Left ventricle myocardium inferior (tissue), 1 donor: ENCODE results near the gene CFAP141. TPM values are rescaled to one million over a fixed set of nuclear protein-coding genes. Genes with fewer than 3 reads are reported as not detected.

Experiments
- DNase-seq: peaks from one replicate; pipeline ENCODE4 v3.0.0-alpha.2; 2020
- H3K27ac ChIP-seq: fragments of 200-600 bp; replicated peaks from 2 replicates; pipeline ENCODE4 v1.8.0; 2021
- H3K27me3 ChIP-seq: fragments of 200-600 bp; 2 replicates; pipeline ENCODE4 v1.8.0; 2021; ENCODE audit warnings: low read depth
- H3K36me3 ChIP-seq: fragments of 200-600 bp; 2 replicates; pipeline ENCODE4 v1.8.0; 2021
- H3K4me1 ChIP-seq: fragments of 200-600 bp; 2 replicates; pipeline ENCODE4 v1.8.0; 2021
- H3K4me3 ChIP-seq: fragments of 200-600 bp; 2 replicates; pipeline ENCODE4 v1.8.0; 2021; ENCODE audit warnings: mild to moderate bottlenecking, moderate library complexity
- H3K9me3 ChIP-seq: fragments of 200-600 bp; replicated peaks from 2 replicates; pipeline ENCODE4 v1.8.0; 2021
- intact Hi-C: fragments of 100-400 bp; cut with micrococcal nuclease; formaldehyde crosslinking; loops from one replicate; pipeline ENCODE4 v1.11.0; 2022
- total RNA-seq: library from RNA; stranded (reverse); fragmentation: NEBNext Ultra II Directional; extraction: Animal tissue kit (Norgen Biotek cat#: 25700); gene quantifications from one replicate; pipeline ENCODE4 v1.2.1, GENCODE V29; 2021
- TF ChIP-seq, protein P1 (sequence below): fragments of 200-600 bp; IDR thresholded peaks from 2 replicates; pipeline ENCODE4 v1.8.0; 2021; ENCODE audit warnings: antibody characterized with exemption, mild to moderate bottlenecking, borderline replicate concordance
- donor health status: DM: no; HTN: yes; CAD: no; lungs with severe emphysema.

CFAP141 gene
- total RNA-seq, 1 donor from 2014 or later = not detected

DNA sequence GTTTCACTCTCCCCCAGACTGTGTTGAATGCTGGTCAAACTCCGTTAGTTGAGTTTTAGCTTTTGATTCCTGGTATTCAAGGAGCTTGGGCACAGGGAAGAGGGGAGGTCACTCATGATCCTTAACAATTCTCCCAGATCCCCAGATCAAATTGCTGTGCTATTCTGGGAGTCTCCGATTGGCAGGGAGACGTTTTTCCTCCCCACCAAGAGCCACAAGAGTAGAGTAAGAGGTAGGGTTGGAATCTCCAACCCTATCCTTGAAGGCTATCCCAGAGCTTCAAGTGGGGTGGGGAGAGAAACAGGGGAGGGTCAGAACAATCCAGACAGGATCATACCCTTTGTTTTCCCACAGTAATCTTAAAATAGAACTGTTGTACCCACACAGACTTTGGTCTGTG lies 13.7 kb downstream of the CFAP141 start:
- H3K4me3 ChIP-seq = no peak overlapping the region
- no peaks in the 10 kb centered on the region for H3K27me3 ChIP-seq
- DNase-seq = no peak
- no peak overlapping the region for H3K27ac ChIP-seq
- intact Hi-C loops = no loop called here
- TF ChIP-seq, protein P1, sequence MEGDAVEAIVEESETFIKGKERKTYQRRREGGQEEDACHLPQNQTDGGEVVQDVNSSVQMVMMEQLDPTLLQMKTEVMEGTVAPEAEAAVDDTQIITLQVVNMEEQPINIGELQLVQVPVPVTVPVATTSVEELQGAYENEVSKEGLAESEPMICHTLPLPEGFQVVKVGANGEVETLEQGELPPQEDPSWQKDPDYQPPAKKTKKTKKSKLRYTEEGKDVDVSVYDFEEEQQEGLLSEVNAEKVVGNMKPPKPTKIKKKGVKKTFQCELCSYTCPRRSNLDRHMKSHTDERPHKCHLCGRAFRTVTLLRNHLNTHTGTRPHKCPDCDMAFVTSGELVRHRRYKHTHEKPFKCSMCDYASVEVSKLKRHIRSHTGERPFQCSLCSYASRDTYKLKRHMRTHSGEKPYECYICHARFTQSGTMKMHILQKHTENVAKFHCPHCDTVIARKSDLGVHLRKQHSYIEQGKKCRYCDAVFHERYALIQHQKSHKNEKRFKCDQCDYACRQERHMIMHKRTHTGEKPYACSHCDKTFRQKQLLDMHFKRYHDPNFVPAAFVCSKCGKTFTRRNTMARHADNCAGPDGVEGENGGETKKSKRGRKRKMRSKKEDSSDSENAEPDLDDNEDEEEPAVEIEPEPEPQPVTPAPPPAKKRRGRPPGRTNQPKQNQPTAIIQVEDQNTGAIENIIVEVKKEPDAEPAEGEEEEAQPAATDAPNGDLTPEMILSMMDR = no peak
- H3K36me3 ChIP-seq = no peaks in the 10 kb centered on the region
- no peaks in the 10 kb centered on the region for H3K9me3 ChIP-seq
- H3K4me1 ChIP-seq = peaks cover 6% of the 10 kb centered on the region

DNA sequence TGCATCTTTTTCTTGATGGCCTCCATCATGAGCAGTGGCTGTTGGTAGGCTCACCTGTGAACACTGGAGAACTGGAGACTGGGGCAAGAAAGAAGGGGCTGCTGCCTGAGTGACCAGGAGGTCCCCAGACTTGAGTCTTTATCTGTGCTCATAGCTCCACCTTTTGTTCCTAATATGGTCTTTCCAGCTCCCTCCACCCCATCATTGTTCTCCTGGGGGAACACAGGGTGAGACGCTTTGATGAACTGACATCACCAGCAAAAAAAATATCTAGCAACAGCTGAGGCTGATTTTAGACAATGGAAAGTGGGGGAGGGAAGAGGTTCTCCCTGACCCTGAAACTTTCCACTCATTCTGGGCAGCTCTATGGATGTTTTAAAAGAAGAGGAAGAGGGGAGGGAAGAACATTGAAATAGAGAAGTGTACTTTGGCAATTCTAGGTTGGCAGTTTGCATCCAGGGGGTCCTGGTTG lies 14.1 kb downstream of the CFAP141 start, which contains the start of gene TPM3:
Gene TPM3 (minus strand): TSS at position 111 of the 472 bp plus-strand sequence. CDS start 82 bp downstream, at position 29.
- DNase-seq = no peak
- Histone ChIP-seq H3K27ac (no peak within 1 kb of the TSS), H3K4me1 (peaks cover 6% of the 10 kb centered on the region), H3K27me3 (no peaks in the 10 kb centered on the region), H3K4me3 (no peak within 1 kb of the TSS), H3K9me3 (no peaks in the 10 kb centered on the region), H3K36me3 (no peaks in the 10 kb centered on the region)
- TF ChIP-seq, protein P1 = no peak
- intact Hi-C loops = no loop called here

DNA sequence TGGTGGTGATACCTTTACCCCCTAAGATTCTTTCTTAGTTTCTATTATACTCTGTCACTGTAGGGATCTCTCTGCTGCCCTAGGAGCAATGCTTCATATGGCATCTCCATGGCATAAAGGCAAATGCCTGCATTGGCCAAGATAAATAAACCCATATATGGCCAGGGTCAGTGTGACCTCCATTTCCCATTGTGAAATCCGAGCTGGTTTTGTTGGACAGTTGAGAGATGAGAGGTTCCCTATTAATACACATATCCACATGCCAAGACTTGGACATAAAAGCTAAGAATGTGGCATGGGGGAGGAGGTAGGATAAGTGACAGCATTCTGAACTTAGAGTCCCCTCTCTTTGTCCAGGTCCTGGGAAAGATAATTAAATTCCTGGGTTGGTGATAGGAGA lies 15.6 kb downstream of the CFAP141 start:
- DNase-seq = no peak
- intact Hi-C loops = no loop called here
- Histone ChIP-seq H3K9me3 (no peaks in the 10 kb centered on the region), H3K27ac (no peak overlapping the region), H3K27me3 (no peaks in the 10 kb centered on the region), H3K36me3 (no peaks in the 10 kb centered on the region), H3K4me1 (peaks cover 6% of the 10 kb centered on the region), H3K4me3 (no peak overlapping the region)
- TF ChIP-seq, protein P1 = no peak

DNA sequence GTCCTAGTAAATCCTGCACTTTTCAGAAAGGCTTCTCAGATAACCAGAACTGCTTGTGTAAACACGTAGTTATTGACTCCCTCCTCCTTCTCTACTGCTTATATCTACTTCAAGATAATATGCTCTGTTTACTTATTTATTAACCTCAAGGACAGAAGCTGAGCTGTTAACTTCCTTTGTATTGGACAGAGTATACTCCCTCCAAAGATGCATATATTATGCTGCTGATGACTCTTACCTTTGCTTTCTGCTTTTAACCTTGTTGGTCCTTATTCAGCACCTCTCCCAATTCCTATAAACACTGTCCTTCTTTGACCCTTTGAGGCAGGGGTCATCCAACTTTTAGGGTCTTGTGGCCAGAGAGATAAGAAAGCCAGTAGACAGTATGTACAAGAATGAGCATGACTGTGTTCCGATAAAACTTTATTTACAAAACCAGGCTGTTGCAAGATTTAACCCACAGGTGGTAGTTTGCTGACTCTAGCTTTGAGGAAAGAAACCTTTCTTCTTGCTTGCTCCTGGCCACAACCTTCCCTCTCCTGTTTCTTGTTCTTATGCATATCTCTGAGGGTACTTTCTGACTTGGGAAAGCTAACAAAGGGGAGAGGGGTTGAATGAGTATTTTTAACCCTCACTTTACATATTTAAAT lies 19.2 kb downstream of the CFAP141 start:
- no peak overlapping the region for H3K4me3 ChIP-seq
- TF ChIP-seq, protein P1 = no peak
- intact Hi-C loops = no loop called here
- H3K9me3 ChIP-seq = no peaks in the 10 kb centered on the region
- no peaks in the 10 kb centered on the region for H3K36me3 ChIP-seq
- no peak overlapping the region for H3K27ac ChIP-seq
- no peak for DNase-seq
- H3K4me1 ChIP-seq = peaks cover 22% of the 10 kb centered on the region
- no peaks in the 10 kb centered on the region for H3K27me3 ChIP-seq

DNA sequence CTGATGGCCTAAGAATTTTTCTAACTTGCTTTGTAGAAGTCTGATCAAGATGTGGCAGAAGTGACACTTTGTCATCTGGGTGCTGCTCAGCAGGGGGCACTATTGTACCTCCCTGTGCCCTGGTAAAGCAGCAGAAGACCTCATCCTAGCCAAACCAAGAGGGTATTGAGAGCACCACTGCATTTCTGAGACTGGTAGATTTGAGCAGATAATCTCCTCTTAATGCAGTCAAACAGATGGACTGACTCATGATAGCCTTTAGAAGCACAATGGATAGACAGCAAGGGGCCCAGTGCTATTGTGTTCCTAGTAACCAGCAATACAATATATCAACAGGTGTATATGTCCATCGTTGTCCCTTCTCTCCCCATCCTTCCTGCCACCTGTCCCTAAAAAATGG lies 20.0 kb downstream of the CFAP141 start:
- TF ChIP-seq, protein P1 = peak; percentile 49
- intact Hi-C loops = no loop called here

More for the DNA sequence above, 20.0 kb downstream of the CFAP141 start:
- DNase-seq = peak; percentile 36
- H3K4me1 ChIP-seq = peaks cover 30% of the 10 kb centered on the region
- H3K27me3 ChIP-seq = no peaks in the 10 kb centered on the region
- H3K9me3 ChIP-seq = no peaks in the 10 kb centered on the region
- H3K4me3 ChIP-seq = no peak overlapping the region
- H3K27ac ChIP-seq = no peak overlapping the region
- H3K36me3 ChIP-seq = no peaks in the 10 kb centered on the region
